Dendritic cell treated with granulocyte-macrophage colony-stimulating factor and Interleukin-4, amounts not matched to agents 40 ng/mL and 50 ng/mL, for 4 days (primary cell): Measurements from ENCODE around the gene LHFPL6.

Experiments used
- H3K27ac Mint-ChIP-seq: one replicate; pipeline ENCODE4 v1.8.0; 2022; ENCODE audit warnings: mild to moderate bottlenecking, mixed read lengths
- H3K27me3 Mint-ChIP-seq: one replicate; pipeline ENCODE4 v1.8.0; 2022; ENCODE audit warnings: mild to moderate bottlenecking, mixed read lengths
- H3K36me3 Mint-ChIP-seq: one replicate; pipeline ENCODE4 v1.8.0; 2022; ENCODE audit warnings: low read depth, mixed read lengths
- H3K4me1 Mint-ChIP-seq: one replicate; pipeline ENCODE4 v1.8.0; 2022; ENCODE audit warnings: low read depth, mixed read lengths
- H3K4me3 Mint-ChIP-seq: one replicate; pipeline ENCODE4 v1.8.0; 2022; ENCODE audit warnings: mild to moderate bottlenecking, moderate library complexity, mixed read lengths
- H3K9me3 Mint-ChIP-seq: one replicate; pipeline ENCODE4 v1.8.0; 2022; ENCODE audit warnings: mixed read lengths
- intact Hi-C: fragments of 100-400 bp; cut with micrococcal nuclease; formaldehyde crosslinking; loops from one replicate; pipeline ENCODE4 v1.15.0; 2022

LHFPL6 gene

DNA sequence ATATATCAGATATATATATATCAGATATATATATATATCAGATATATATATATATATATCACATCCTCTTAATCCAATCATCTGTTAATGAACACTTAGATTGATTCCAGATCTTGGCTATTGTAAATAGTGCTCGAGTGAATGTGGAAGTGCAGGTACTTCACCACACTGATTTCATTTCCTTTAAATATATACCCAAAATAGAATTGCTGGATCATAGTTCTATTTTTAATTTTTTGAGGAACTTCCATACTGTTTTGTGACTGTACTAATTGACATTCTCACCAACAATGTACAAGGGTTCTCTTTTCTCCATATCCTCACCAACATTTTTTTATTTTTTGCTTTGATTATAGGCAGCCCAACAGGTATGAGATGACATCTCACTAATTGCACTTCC lies 287.2 kb downstream of the LHFPL6 start:
- peaks cover 15% of the 10 kb centered on the region for H3K4me1 Mint-ChIP-seq
- H3K4me3 Mint-ChIP-seq = no peak overlapping the region
- intact Hi-C loops = no loop called here
- no peaks in the 10 kb centered on the region for H3K27me3 Mint-ChIP-seq
- H3K9me3 Mint-ChIP-seq = no peaks in the 10 kb centered on the region
- H3K36me3 Mint-ChIP-seq = no peaks in the 10 kb centered on the region
- no peak overlapping the region for H3K27ac Mint-ChIP-seq

DNA sequence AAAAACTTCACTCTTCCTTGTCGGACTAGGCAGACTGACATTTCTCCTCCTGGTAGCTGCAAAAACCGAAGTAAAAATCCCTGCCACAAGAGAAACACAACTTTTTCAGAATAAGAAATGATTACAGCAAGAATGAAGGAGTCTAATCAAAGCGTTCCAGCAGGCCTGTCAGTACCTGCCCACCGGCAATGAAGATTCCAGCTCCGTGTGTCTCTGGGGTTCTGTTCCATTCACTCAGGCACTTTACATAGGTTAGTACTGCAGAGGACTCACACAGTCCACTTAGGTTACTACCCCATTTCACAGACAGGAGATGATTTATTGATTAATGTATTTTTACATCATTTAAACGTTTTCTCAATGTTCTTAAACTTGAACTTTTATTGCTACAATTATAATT lies 289.3 kb downstream of the LHFPL6 start:
- Mint-ChIP-seq H3K4me3 (no peak overlapping the region), H3K27ac (no peak overlapping the region), H3K4me1 (peaks cover 15% of the 10 kb centered on the region), H3K9me3 (no peaks in the 10 kb centered on the region), H3K27me3 (no peaks in the 10 kb centered on the region), H3K36me3 (no peaks in the 10 kb centered on the region)
- intact Hi-C loops = no loop called here

GRCh38 chr13:39312596-39312995 lies 290.4 kb downstream of the LHFPL6 start:
- intact Hi-C loops = no loop called here
- Mint-ChIP-seq H3K27me3 (no peaks in the 10 kb centered on the region), H3K9me3 (no peaks in the 10 kb centered on the region), H3K27ac (no peak overlapping the region), H3K4me1 (peaks cover 15% of the 10 kb centered on the region), H3K36me3 (no peaks in the 10 kb centered on the region), H3K4me3 (no peak overlapping the region)

DNA sequence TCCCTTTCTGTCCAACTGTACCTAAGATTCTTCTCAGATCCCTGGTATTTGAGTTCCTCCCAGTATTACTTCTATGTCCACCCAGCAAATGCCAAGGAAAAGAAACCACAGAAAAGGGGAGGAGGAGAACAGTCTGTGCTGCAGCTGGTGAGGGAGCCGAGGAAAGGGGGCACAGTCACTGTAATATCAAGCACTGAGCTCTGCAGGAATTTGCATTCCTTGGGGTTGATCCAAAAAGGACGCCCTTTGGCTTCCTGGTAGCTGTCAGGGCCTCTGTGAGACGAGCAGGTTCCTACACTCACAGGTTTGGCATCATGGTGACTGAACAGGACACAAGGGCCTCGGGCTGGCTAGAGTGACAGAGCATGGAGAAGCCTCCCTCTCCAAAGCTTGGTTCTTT lies 291.4 kb downstream of the LHFPL6 start:
- Mint-ChIP-seq H3K9me3 (no peaks in the 10 kb centered on the region), H3K4me1 (peaks cover 15% of the 10 kb centered on the region), H3K27ac (no peak overlapping the region), H3K36me3 (no peaks in the 10 kb centered on the region), H3K4me3 (no peak overlapping the region), H3K27me3 (peaks cover 8% of the 10 kb centered on the region)
- intact Hi-C loops = no loop called here

DNA sequence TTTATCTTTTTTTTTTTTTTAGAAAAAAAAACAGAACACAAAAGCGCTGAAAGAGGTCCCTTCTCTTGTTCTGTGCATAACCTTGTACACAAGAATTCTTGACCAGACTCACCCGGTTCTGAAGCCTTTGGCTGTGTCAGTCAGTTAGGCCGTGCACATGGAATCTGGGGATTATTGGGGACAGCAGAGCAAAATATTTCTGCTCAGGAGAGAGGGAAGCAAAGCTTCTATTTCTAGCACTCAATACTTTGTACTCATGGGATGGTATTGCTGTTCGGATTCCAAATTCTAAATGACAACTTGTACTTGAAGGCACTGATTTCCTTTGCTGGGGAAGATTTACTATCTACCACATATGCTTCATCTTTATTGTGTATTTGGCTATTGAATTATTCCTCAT lies 292.0 kb downstream of the LHFPL6 start:
- intact Hi-C loops = no loop called here
- Mint-ChIP-seq H3K27me3 (peaks cover 9% of the 10 kb centered on the region), H3K4me1 (peaks cover 12% of the 10 kb centered on the region), H3K27ac (no peak overlapping the region), H3K36me3 (no peaks in the 10 kb centered on the region), H3K9me3 (no peaks in the 10 kb centered on the region), H3K4me3 (no peak overlapping the region)

DNA sequence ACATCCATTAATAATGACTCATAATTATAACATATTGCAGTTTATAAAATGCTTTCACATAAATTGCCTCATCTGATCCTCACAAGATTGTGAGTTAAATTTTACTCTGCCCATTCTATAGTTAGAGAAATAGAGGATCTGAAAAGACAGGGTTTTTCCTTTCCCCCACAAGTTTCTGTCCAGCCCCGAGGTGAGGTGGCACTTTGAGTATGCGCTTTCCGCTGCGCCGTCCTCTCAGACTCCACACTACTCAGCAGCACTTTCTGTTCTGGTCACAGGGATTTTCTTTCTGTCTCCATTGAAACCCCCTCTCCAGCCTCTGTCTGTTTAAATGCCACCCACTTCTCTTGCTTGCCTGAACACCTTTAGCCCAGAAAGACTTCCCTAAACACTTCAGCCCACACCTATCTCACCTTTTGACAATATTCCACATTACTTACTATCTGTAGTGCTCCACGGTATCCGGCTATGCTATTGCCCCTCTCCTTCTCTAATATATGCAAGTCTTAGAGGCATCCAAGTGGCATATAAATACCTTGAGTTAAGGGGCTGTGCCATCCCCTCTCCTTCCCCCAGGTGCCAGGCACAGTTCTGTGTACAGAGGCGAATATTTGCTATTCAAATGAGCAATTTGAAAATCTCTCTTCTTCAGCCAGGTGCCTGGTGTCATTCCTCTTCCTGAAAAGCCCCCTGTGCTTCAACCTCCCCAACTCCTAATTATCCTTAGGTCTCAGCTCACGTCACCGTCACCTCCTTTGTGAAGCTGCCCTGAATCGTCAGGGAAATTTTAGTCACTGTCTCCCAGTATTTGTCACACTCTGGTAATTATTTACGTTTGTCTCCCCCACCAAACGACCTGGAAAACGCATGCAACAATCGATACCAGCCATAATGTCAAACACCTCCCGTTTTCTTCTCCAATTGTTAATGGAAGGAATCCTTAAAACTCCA lies 296.1 kb downstream of the LHFPL6 start:
- no peaks in the 10 kb centered on the region for H3K36me3 Mint-ChIP-seq
- intact Hi-C loops = no loop called here
- no peaks in the 10 kb centered on the region for H3K9me3 Mint-ChIP-seq
- no peaks in the 10 kb centered on the region for H3K4me1 Mint-ChIP-seq
- H3K4me3 Mint-ChIP-seq = no peak overlapping the region
- peaks cover 9% of the 10 kb centered on the region for H3K27me3 Mint-ChIP-seq
- H3K27ac Mint-ChIP-seq = no peak overlapping the region

DNA sequence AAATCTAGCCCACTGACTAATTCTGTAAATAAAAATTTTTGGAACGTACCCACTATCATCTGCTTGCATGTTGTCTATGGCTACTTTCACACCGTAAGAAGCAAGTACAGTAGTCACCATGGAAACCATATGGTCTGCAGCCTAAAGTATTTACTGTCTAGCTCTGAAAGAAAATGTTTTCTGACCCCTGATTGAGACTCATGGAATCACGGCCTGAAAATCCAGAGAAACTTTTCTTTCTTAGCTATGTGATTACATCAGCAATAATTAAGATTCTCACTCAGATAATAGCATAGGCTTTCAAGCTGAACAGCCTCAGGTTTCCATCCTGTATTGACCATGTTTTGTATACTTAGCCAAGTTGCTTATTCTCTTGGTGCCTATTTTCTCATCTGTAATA lies 300.2 kb downstream of the LHFPL6 start:
- Mint-ChIP-seq H3K27me3 (peaks cover 9% of the 10 kb centered on the region), H3K4me1 (no peaks in the 10 kb centered on the region), H3K36me3 (no peaks in the 10 kb centered on the region), H3K4me3 (no peak overlapping the region), H3K27ac (no peak overlapping the region), H3K9me3 (no peaks in the 10 kb centered on the region)
- intact Hi-C loops = no loop called here

- intact Hi-C loops = no loop called here
- H3K27me3 Mint-ChIP-seq = no peaks in the 10 kb centered on the region
- H3K4me3 Mint-ChIP-seq = no peak overlapping the region
- H3K27ac Mint-ChIP-seq = no peak overlapping the region
- no peaks in the 10 kb centered on the region for H3K4me1 Mint-ChIP-seq
- no peaks in the 10 kb centered on the region for H3K36me3 Mint-ChIP-seq
- peaks cover 17% of the 10 kb centered on the region for H3K9me3 Mint-ChIP-seq
Measured at GRCh38 chr13:39298951-39299350, 304.0 kb downstream of the LHFPL6 start.

- Mint-ChIP-seq H3K27me3 (no peaks in the 10 kb centered on the region), H3K36me3 (no peaks in the 10 kb centered on the region), H3K9me3 (peaks cover 17% of the 10 kb centered on the region), H3K27ac (no peak overlapping the region), H3K4me1 (no peaks in the 10 kb centered on the region), H3K4me3 (no peak overlapping the region)
- intact Hi-C loops = no loop called here
Measured at GRCh38 chr13:39297664-39298171, 305.3 kb downstream of the LHFPL6 start.

GRCh38 chr13:39297023-39297422 lies 306.0 kb downstream of the LHFPL6 start:
- H3K36me3 Mint-ChIP-seq = no peaks in the 10 kb centered on the region
- H3K27me3 Mint-ChIP-seq = no peaks in the 10 kb centered on the region
- peaks cover 17% of the 10 kb centered on the region for H3K9me3 Mint-ChIP-seq
- intact Hi-C loops = no loop called here
- no peak overlapping the region for H3K27ac Mint-ChIP-seq
- no peak overlapping the region for H3K4me3 Mint-ChIP-seq
- no peaks in the 10 kb centered on the region for H3K4me1 Mint-ChIP-seq

DNA sequence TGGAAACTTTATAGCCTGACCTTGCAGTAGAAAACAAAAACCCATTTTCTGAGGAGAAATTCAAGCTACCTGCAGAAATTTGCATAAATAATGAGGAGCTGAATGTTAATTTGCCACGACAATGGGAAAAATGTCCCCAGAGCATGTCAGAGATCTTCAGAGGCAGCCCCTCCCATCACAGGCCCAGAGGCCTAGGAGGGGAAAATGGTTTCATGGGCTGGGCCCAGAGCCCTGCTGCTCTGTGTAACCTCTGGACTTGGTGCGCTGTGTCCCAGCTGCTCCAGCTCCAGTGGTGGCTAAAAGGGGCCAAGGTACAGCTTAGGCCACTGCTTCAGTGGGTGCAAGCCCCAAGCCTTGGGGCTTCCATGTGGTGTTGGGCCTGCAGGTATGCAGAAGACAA lies 306.8 kb downstream of the LHFPL6 start:
- no peaks in the 10 kb centered on the region for H3K36me3 Mint-ChIP-seq
- H3K9me3 Mint-ChIP-seq = peaks cover 19% of the 10 kb centered on the region
- intact Hi-C loops = no loop called here
- H3K27me3 Mint-ChIP-seq = no peaks in the 10 kb centered on the region
- no peaks in the 10 kb centered on the region for H3K4me1 Mint-ChIP-seq
- H3K27ac Mint-ChIP-seq = no peak overlapping the region
- no peak overlapping the region for H3K4me3 Mint-ChIP-seq
